Islet precursor cell (in vitro differentiated cells): ENCODE data around the gene TRPT1.
A peak's percentile ranks its signal among the peaks of the same experiment; 100 is the strongest.

ENCODE experiments used
- DNase-seq: peaks from one replicate; pipeline ENCODE4 v3.0.0-alpha.2; 2018

The TRPT1 gene

GRCh38 chr11:64225608-64226506 is at the start of gene TRPT1, which contains the start of gene NUDT22:
TRPT1 (minus strand) TSS chr11:64226186; CDS start chr11:64225860, 326 bp downstream.
NUDT22 (plus strand) TSS chr11:64226274; CDS start chr11:64226653, 379 bp downstream.
- DNase-seq: peak; percentile 93

- no peak for DNase-seq
Observed at GRCh38 chr11:64275031-64275800, 49.2 kb upstream of the TRPT1 start.

- DNase-seq: peak; percentile 100
Observed at GRCh38 chr11:64269540-64270220, 43.7 kb upstream of the TRPT1 start.

GRCh38 chr11:64268893-64269539 is 43.0 kb upstream of the TRPT1 start:
- DNase-seq: peak; percentile 86

- peak; percentile 85 for DNase-seq
Observed at GRCh38 chr11:64268025-64268892, 42.3 kb upstream of the TRPT1 start.

GRCh38 chr11:64267207-64267945 is 41.4 kb upstream of the TRPT1 start:
- DNase-seq: no peak

- no peak for DNase-seq
Observed at GRCh38 chr11:64266339-64266738, 40.4 kb upstream of the TRPT1 start.

GRCh38 chr11:64265176-64266160 is 39.5 kb upstream of the TRPT1 start:
- no peak for DNase-seq

GRCh38 chr11:64264371-64264852 is 38.4 kb upstream of the TRPT1 start:
- peak; percentile 77 for DNase-seq

- no peak for DNase-seq
Observed at GRCh38 chr11:64263947-64264317, 37.9 kb upstream of the TRPT1 start.

- peak; percentile 93 for DNase-seq
Observed at GRCh38 chr11:64263021-64263946, 37.3 kb upstream of the TRPT1 start.

GRCh38 chr11:64262271-64263002 is 36.5 kb upstream of the TRPT1 start:
- no peak for DNase-seq

- no peak for DNase-seq
Observed at GRCh38 chr11:64261556-64262080, 35.6 kb upstream of the TRPT1 start.

GRCh38 chr11:64260147-64260708 is 34.2 kb upstream of the TRPT1 start:
- DNase-seq: no peak

GRCh38 chr11:64259533-64260067 is 33.6 kb upstream of the TRPT1 start:
- DNase-seq: no peak

- no peak for DNase-seq
Observed at GRCh38 chr11:64258946-64259532, 33.1 kb upstream of the TRPT1 start.
